AG04449 (cell line): Measurements from ENCODE around the gene AAK1.
A peak's percentile ranks its signal among the peaks of the same experiment; 100 is the strongest.
"Not testable (repeated sequence)": the region's sequence is repeated elsewhere in the genome, so short reads cannot be mapped to it uniquely, and the experiment has no call there.

ENCODE experiments used
- CTCF ChIA-PET: fragments of 350-600 bp; formaldehyde crosslinking; extraction: SDS; loops from one replicate; lab custom pipeline; 2021; ENCODE audit warnings: antibody characterized with exemption; lab: Yijun Ruan, JAX
- POLR2A ChIA-PET: fragments of 400-600, 350-600 bp; formaldehyde crosslinking; extraction: SDS; loops from one replicate; lab custom pipeline; 2020; ENCODE audit warnings: antibody characterized with exemption, inconsistent platforms; lab: Yijun Ruan, JAX
- DNase-seq: peaks from one replicate; pipeline ENCODE4 v3.0.0-alpha.2; 2010; ENCODE audit warnings: low read depth, low spot score
- H3K4me3 ChIP-seq: 2 replicates; pipeline ENCODE4 v1.5.1; 2011; ENCODE audit warnings: low read depth, mild to moderate bottlenecking, control low read depth, low read length
- TF ChIP-seq, protein P1 (sequence below): IDR thresholded peaks from one replicate; pipeline ENCODE4 v1.5.1; 2011; ENCODE audit warnings: mild to moderate bottlenecking, moderate library complexity, low read length, control low read depth, inconsistent platforms; ENCODE audit not compliant: insufficient read depth; ENCODE audit errors: missing control alignments

AAK1 gene

DNA sequence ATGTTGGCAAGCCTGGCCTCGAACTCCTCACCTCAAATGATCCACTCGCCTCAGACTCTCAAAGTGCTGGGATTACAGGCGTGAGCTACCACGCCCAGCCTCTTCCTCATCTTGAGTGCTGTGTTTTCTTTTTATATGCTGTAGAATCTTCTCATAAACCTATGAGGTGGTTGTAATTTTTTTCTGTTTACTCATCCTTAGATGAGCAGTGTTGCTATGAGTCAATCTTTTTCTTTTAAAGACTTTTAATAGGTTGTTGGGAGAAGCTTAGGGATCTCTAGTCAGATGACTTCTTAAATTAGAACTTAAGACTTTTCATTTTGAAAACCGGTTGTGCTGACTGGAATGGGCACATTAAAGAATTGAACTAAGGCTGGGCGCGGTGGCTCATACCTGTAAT is 8.7 kb upstream of the AAK1 start:
- CTCF ChIA-PET = interaction anchor here (1.2 kb wide), 1 partner anchor 56 kb away, joined by 3 read pairs; no protein-coding TSS in a partner anchor
- POLR2A ChIA-PET = interaction anchor here (0.5 to 1.4 kb wide), 5 partner anchors 8 to 89 kb away, joined by 3 to 5 read pairs (median 3); partner anchors contain the start of genes AAK1 and ANXA4
- H3K4me3 ChIP-seq = no peak overlapping the region
- TF ChIP-seq, protein P1, sequence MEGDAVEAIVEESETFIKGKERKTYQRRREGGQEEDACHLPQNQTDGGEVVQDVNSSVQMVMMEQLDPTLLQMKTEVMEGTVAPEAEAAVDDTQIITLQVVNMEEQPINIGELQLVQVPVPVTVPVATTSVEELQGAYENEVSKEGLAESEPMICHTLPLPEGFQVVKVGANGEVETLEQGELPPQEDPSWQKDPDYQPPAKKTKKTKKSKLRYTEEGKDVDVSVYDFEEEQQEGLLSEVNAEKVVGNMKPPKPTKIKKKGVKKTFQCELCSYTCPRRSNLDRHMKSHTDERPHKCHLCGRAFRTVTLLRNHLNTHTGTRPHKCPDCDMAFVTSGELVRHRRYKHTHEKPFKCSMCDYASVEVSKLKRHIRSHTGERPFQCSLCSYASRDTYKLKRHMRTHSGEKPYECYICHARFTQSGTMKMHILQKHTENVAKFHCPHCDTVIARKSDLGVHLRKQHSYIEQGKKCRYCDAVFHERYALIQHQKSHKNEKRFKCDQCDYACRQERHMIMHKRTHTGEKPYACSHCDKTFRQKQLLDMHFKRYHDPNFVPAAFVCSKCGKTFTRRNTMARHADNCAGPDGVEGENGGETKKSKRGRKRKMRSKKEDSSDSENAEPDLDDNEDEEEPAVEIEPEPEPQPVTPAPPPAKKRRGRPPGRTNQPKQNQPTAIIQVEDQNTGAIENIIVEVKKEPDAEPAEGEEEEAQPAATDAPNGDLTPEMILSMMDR = no peak
- peak; percentile 88 for DNase-seq

DNA sequence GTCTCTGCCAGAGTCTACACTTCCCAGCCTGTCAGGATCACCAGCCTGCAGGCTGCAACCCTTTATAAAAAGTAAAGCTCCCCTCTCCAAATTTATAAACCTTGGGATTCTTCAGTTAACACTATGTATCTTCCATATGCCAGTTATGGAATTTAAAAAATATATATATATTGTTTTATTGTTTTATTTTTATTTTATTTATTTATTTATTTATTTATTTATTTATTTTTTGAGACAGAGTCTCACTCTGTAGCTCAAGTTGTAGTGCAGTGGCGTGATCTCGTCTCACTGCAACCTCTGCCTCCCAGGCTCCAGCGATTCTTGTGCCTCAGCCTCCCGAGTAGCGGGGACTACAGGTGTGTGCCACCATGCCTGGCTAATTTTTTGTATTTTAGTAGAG is 3.7 kb upstream of the AAK1 start:
- DNase-seq, H3K4me3 ChIP-seq, POLR2A ChIA-PET: not testable (repeated sequence)
- CTCF ChIA-PET = interaction anchor here (1.5 kb wide), 1 partner anchor 31 kb away, joined by 3 read pairs; no protein-coding TSS in a partner anchor

DNA sequence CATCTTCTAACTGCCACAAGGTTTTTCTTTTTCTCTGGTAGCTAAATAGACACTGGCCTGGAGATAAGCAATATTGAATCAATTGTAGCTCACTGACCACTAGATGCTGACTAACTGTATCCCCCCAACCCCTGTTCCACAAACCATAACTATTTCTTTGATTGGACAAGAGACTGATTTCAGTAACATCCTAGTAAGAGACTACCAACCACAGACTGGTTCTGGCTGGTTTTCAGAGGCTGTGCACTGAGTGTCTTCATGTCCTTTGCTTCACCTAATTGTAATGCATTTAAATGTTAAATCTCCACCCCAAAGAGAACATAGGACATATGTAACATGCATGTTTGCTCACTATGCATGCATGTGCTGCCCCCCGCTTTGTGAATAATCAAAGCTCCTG is 3.2 kb upstream of the AAK1 start:
- ChIA-PET CTCF (interaction anchor here (1.5 kb wide), 1 partner anchor 32 kb away, joined by 3 read pairs; no protein-coding TSS in a partner anchor), POLR2A (no interaction called here)
- TF ChIP-seq, protein P1 = no peak
- DNase-seq = no peak
- H3K4me3 ChIP-seq = no peak overlapping the region

DNA sequence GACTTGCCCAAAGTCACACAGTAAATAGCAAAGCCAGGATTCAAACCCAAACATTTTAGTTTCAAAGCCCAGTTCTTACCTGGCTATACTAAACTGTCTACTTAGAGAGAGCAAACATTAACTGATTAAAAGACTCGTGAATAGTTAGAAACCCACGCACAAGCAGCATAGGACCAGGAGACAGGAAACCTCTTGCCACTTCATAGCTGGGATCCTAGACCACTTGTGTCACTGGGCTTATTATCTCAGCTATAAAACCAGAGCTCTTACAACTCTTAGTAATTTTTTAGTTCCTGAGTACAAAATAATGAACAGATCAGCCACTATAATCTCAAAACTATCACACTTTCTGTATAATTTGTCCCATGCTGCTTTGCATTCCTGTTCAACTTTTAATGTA is 2.4 kb upstream of the AAK1 start:
- H3K4me3 ChIP-seq = no peak overlapping the region
- TF ChIP-seq, protein P1 = no peak
- ChIA-PET CTCF (interaction anchor here (1.5 kb wide), 1 partner anchor 33 kb away, joined by 3 read pairs; no protein-coding TSS in a partner anchor), POLR2A (no interaction called here)
- DNase-seq = no peak

DNA sequence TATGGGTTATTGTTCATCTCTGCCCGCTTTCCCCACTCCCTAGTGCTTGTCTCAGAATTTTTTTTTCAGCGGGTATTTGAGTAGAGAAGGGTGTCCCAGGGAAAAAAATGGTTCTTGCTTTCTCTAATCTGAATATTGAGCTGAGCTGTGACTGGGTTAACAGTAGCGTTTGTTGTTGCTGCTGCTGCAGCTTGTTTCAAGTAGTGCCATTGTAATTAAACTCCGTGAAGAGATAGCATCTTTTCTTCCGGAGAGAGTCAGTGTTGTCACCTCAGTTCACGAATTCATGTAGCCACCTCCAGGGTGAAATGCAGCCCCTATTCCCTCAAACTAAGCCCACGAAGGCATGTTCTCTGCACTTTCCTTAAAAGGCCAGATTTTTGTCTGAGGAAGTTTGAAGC is 1.5 kb upstream of the AAK1 start:
- ChIA-PET POLR2A (no interaction called here), CTCF (interaction anchor here (1.1 to 1.8 kb wide), 3 partner anchors 80 to 269 kb away, joined by 3 to 6 read pairs (median 3); no protein-coding TSS in a partner anchor)
- no peak for DNase-seq
- peak overlapping the region; percentile 83 for H3K4me3 ChIP-seq
- TF ChIP-seq, protein P1 = no peak

DNA sequence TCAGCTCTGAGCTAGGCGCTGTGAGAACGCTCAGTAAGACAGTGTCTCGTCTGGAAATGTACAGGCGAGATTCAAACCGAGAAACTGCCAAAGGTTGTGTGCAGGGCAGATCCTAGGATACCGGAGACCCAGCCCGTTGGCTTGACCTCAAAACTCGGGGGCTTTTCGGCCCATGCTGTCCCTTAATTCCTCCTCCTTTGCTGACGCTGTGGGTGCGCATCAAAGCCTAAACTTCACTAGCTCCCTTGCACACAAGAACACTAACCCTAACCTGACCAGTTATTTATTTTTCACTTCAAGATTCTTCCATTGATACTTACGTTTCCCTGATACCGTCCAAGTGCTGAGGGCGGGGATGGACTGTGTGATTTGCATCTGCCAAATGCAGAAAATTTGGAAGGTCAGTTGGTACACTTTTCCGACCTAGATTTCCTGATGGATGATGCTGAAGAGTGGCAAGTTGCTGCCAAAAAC is 1.0 kb upstream of the AAK1 start:
- ChIA-PET POLR2A (interaction anchor here (0.8 to 1.7 kb wide), 2 partner anchors 8 to 44 kb away, joined by 3 to 5 read pairs; no protein-coding TSS in a partner anchor), CTCF (interaction anchor here (1.1 to 1.8 kb wide), 3 partner anchors 79 to 269 kb away, joined by 3 to 6 read pairs (median 3); no protein-coding TSS in a partner anchor)

More for the DNA sequence above, 1.0 kb upstream of the AAK1 start:
- TF ChIP-seq, protein P1 = no peak
- peak overlapping the region; percentile 83 for H3K4me3 ChIP-seq
- DNase-seq = no peak
